Measurements from ENCODE around the gene RTN4. TPM values are rescaled to one million over a fixed set of nuclear protein-coding genes. Genes with fewer than 3 reads are reported as not detected.
A peak's percentile ranks its signal among the peaks of the same experiment; 100 is the strongest.

Gene RTN4
- polyA plus RNA-seq, 3 donors = 111 to 163 (median 158) TPM

- TF ChIP-seq CTCF (IDR thresholded peaks at IDR 0.05) = no peak
- no peak for DNase-seq
- peaks cover 88% of the 10 kb centered on the region for H3K79me2 ChIP-seq (ENCODE audit: insufficient read depth, low read length)
- H3K36me3 ChIP-seq (replicated peaks in 1 of 2; ENCODE audit: control insufficient read depth in 1 of 2, insufficient read depth in 2 of 2, low read length in 2 of 2) = peaks cover 53 to 73% of the 10 kb centered on the region in 2 donors
- no peaks in the 10 kb centered on the region for H3K27me3 ChIP-seq (ENCODE audit: control insufficient read depth in 2 of 2, insufficient read depth in 2 of 2, low read length in 2 of 2)
- Mint-ChIP-seq H3K4me1 (peaks cover 28% of the 10 kb centered on the region), H3K9me3 (no peaks in the 10 kb centered on the region), H3K27ac (peak overlapping the region in 5 of 7 donors; percentile 26 to 66 (median 42)), H3K36me3 (peaks cover 47 to 53% of the 10 kb centered on the region in 2 donors), H3K4me3 (no peak overlapping the region), H3K27me3 (ENCODE audit: low read depth in 3 of 3) (no peaks in the 10 kb centered on the region)
- no peak overlapping the region for H3K4me2 ChIP-seq (replicated peaks; ENCODE audit: extremely low read depth, low read length, poor library complexity, severe bottlenecking)
- no peak overlapping the region for H2AFZ ChIP-seq (ENCODE audit: insufficient read depth, low read depth, low read length, poor library complexity, severe bottlenecking)
- H3K9me3 ChIP-seq (replicated peaks in 1 of 2; ENCODE audit: control insufficient read depth in 1 of 2, insufficient read depth in 1 of 2, low read length in 2 of 2) = no peaks in the 10 kb centered on the region
- no peak overlapping the region for H3K4me3 ChIP-seq (replicated peaks in 1 of 3; ENCODE audit: low read depth in 2 of 3, low read length in 3 of 3)
- H3K9ac ChIP-seq (ENCODE audit: insufficient read depth, low read length, poor library complexity, severe bottlenecking) = no peak overlapping the region
- H3K27ac ChIP-seq (ENCODE audit: low read depth in 1 of 2, low read length in 2 of 2) = peak overlapping the region in 1 of 2 donors; percentile 33
- no CpG with 5 or more reads among the region's 2 CpGs for WGBS (ENCODE audit: insufficient coverage)
- H3K4me1 ChIP-seq (ENCODE audit: control insufficient read depth in 1 of 2, insufficient read depth in 2 of 2, low read length in 2 of 2) = no peaks in the 10 kb centered on the region
- H4K20me1 ChIP-seq (ENCODE audit: insufficient read depth, low read length) = peaks cover 100% of the 10 kb centered on the region
- intact Hi-C loops (cut with micrococcal nuclease) = no loop called here
Measured at GRCh38 chr2:54977149-54977548, 73.1 kb downstream of the RTN4 start.

GRCh38 chr2:54975598-54976492 lies 74.4 kb downstream of the RTN4 start:
- H4K20me1 ChIP-seq (ENCODE audit: insufficient read depth, low read length) = peaks cover 100% of the 10 kb centered on the region
- 100% methylated on average over 1 of the region's 4 CpGs for WGBS (ENCODE audit: insufficient coverage)
- H3K4me2 ChIP-seq (replicated peaks; ENCODE audit: extremely low read depth, low read length, poor library complexity, severe bottlenecking) = no peak overlapping the region
- no peaks in the 10 kb centered on the region for H3K27me3 ChIP-seq (ENCODE audit: control insufficient read depth in 2 of 2, insufficient read depth in 2 of 2, low read length in 2 of 2)
- no peaks in the 10 kb centered on the region for H3K4me1 ChIP-seq (ENCODE audit: control insufficient read depth in 1 of 2, insufficient read depth in 2 of 2, low read length in 2 of 2)
- H3K4me3 ChIP-seq (replicated peaks in 1 of 3; ENCODE audit: low read depth in 2 of 3, low read length in 3 of 3) = no peak overlapping the region
- peak overlapping the region in 1 of 2 donors; percentile 33 for H3K27ac ChIP-seq (ENCODE audit: low read depth in 1 of 2, low read length in 2 of 2)
- H2AFZ ChIP-seq (ENCODE audit: insufficient read depth, low read depth, low read length, poor library complexity, severe bottlenecking) = no peak overlapping the region
- Mint-ChIP-seq H3K4me3 (no peak overlapping the region), H3K36me3 (peaks cover 49 to 53% of the 10 kb centered on the region in 2 donors), H3K27me3 (ENCODE audit: low read depth in 3 of 3) (no peaks in the 10 kb centered on the region), H3K9me3 (no peaks in the 10 kb centered on the region), H3K4me1 (peaks cover 28% of the 10 kb centered on the region), H3K27ac (peak overlapping the region in 3 of 7 donors; percentile 48 to 86 (median 78))
- peaks cover 53 to 75% of the 10 kb centered on the region in 2 donors for H3K36me3 ChIP-seq (replicated peaks in 1 of 2; ENCODE audit: control insufficient read depth in 1 of 2, insufficient read depth in 2 of 2, low read length in 2 of 2)
- no peak for TF ChIP-seq CTCF (IDR thresholded peaks at IDR 0.05)
- no peaks in the 10 kb centered on the region for H3K9me3 ChIP-seq (replicated peaks in 1 of 2; ENCODE audit: control insufficient read depth in 1 of 2, insufficient read depth in 1 of 2, low read length in 2 of 2)
- peaks cover 79% of the 10 kb centered on the region for H3K79me2 ChIP-seq (ENCODE audit: insufficient read depth, low read length)
- DNase-seq = no peak
- no peak overlapping the region for H3K9ac ChIP-seq (ENCODE audit: insufficient read depth, low read length, poor library complexity, severe bottlenecking)
- intact Hi-C loops (cut with micrococcal nuclease) = no loop called here
